Tibial nerve (tissue), 4 donors: ENCODE measurements around the gene PVALEF. TPM values are rescaled to one million over a fixed set of nuclear protein-coding genes. Genes with fewer than 3 reads are reported as not detected.
A peak's percentile ranks its signal among the peaks of the same experiment; 100 is the strongest.

ENCODE experiments used
- DNase-seq, 2 donors: peaks; one replicate each; pipeline ENCODE4 v3.0.0-alpha.2; 2019; ENCODE audit warnings: low spot score in 2 of 2
- H3K27ac ChIP-seq, 4 donors: fragments of 200-600 bp; sonication (generic) in 3 of 4; one replicate each; pipeline ENCODE4 v1.5.1; 2017 to 2019; ENCODE audit warnings: mild to moderate bottlenecking in 1 of 4
- H3K27me3 ChIP-seq, 2 donors: fragments of 200-600 bp; sonication (generic) in 1 of 2; one replicate each; pipeline versions ENCODE4 v1.5.1 to v1.6.0; 2017 to 2019
- H3K36me3 ChIP-seq, 3 donors: fragments of 200-600 bp; sonication (generic); one replicate each; pipeline ENCODE4 v1.5.1; 2018 to 2019
- H3K4me1 ChIP-seq, 4 donors: fragments of 200-600 bp; sonication (generic) in 3 of 4; one replicate each; pipeline ENCODE4 v1.5.1; 2017 to 2019
- H3K4me3 ChIP-seq, 4 donors: fragments of 200-600 bp; sonication (generic) in 3 of 4; one replicate each; pipeline ENCODE4 v1.5.1; 2017 to 2019; ENCODE audit warnings: mild to moderate bottlenecking in 1 of 4, moderate library complexity in 1 of 4
- H3K9me3 ChIP-seq, 4 donors: fragments of 200-600 bp; sonication (generic) in 3 of 4; one replicate each; pipeline ENCODE4 v1.5.1; 2017 to 2019
- EP300 ChIP-seq, 2 donors: sonication (generic); formaldehyde crosslinking; IDR thresholded peaks; one replicate each; pipeline ENCODE4 v1.6.1; 2017; ENCODE audit warnings: antibody characterized with exemption in 2 of 2, mild to moderate bottlenecking in 1 of 2
- POLR2A ChIP-seq, 2 donors: fragments of 450-650 bp; IDR thresholded peaks; one replicate each; pipeline ENCODE4 v1.6.1; 2017; ENCODE audit warnings: antibody characterized with exemption in 2 of 2, mild to moderate bottlenecking in 2 of 2, moderate library complexity in 2 of 2
- WGBS, 2 donors: methylation state at CpG; one replicate each; pipeline ENCODE4 v1.1.5; 2018; 5-methylcytosine and 5-hydroxymethylcytosine counted together
- total RNA-seq, 4 donors: library from RNA; depleted of rRNA; stranded (reverse); fragments of >200 nt; gene quantifications; one replicate each; pipeline ENCODE4 v1.1.0, GENCODE V29; 2016
- TF ChIP-seq, protein P1 (sequence below), 5 experiments: fragments of 200-600 bp in 3 of 5; fragments of 450-650 bp in 2 of 5; sonication (generic) in 3 of 5; IDR thresholded peaks; one replicate each; pipeline ENCODE4 v1.5.1; 2016 to 2019; ENCODE audit warnings: antibody characterized with exemption in 5 of 5, mild to moderate bottlenecking in 3 of 5, moderate library complexity in 2 of 5

Gene PVALEF
- total RNA-seq, 4 donors from 2014 or later: not detected

DNA sequence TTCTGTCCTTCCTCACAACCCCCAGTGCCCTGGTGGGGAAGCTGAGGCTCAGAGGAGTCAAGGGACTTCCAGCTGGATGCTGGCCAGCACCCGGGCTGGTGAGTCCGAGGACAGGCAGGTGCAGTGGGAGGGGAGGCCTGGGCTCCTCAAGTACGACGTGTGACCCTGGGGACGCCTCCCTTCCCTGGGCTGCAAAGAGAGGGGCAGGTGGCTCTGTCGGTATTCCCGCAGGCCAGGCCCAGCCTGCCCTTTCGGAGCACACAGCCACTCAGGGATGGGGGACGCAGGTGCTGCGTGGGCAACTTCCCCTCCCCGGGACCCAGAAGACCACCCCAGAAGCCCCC is 33.1 kb upstream of the PVALEF start:
- WGBS, 2 donors: no CpG with 5 or more reads among the region's 11 CpGs
- no peaks in the 10 kb centered on the region for H3K27me3 ChIP-seq
- TF ChIP-seq POLR2A (IDR thresholded peaks at IDR 0.05): no peak
- TF ChIP-seq, protein P1, sequence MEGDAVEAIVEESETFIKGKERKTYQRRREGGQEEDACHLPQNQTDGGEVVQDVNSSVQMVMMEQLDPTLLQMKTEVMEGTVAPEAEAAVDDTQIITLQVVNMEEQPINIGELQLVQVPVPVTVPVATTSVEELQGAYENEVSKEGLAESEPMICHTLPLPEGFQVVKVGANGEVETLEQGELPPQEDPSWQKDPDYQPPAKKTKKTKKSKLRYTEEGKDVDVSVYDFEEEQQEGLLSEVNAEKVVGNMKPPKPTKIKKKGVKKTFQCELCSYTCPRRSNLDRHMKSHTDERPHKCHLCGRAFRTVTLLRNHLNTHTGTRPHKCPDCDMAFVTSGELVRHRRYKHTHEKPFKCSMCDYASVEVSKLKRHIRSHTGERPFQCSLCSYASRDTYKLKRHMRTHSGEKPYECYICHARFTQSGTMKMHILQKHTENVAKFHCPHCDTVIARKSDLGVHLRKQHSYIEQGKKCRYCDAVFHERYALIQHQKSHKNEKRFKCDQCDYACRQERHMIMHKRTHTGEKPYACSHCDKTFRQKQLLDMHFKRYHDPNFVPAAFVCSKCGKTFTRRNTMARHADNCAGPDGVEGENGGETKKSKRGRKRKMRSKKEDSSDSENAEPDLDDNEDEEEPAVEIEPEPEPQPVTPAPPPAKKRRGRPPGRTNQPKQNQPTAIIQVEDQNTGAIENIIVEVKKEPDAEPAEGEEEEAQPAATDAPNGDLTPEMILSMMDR (IDR thresholded peaks at IDR 0.05): no peak
- TF ChIP-seq EP300 (IDR thresholded peaks at IDR 0.05): no peak

DNA sequence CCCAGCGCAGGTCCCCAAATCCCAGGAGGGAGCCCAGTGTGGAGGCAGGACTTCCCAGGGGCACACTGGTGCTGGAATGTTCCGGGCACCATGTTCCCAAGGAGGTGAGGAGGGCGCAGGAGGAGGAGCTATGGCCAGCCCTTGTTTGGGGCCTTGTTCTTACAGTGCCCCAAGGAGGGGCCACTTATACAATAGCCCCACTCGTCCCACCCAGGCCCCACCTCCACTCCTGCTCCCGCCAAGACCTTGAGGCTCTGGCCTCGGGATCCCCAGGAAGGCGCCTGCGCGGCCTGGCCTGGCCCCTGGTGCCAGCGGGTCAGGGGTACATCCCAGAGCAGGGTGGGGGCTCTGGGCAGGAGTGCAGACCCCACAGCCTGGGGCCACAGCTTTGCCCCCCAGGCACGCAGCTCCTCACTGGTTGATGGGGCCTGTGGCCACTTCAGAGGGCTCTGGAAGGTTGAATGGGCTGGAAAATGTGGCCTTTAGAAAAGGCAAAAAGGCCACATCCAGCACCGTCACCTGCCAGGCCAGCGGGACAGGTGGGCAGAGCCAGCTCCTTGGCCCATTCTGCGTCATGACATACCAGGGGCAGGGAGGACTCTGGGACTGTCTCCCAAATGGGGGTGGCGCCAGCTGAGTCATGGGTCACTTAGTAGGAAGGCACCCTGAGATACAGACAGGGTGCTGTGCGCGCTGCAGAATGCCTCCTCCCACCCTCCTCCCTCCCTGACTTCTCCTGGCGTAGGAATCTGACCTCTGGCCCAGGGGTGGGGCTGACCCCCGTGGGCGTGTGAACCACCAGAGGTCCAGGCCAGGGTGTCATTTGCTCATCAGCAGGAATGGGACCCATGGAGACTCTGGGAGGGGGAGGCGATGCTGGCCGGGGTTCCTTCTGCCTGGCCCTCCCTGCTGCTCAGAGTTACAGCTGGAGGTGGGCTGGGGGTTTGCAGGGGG is 32.3 kb upstream of the PVALEF start:
- no peak for DNase-seq
- TF ChIP-seq EP300 (IDR thresholded peaks at IDR 0.05) (peak; percentile 7 to 78), POLR2A (IDR thresholded peaks at IDR 0.05) (peak in 1 of 2 donors; percentile 64)
- TF ChIP-seq, protein P1 (IDR thresholded peaks at IDR 0.05): no peak
- Histone ChIP-seq H3K4me1 (peaks cover 0 to 54% (median 11%) of the 10 kb centered on the region in 4 donors), H3K9me3 (no peaks in the 10 kb centered on the region), H3K36me3 (peaks cover 0 to 6% (median 0%) of the 10 kb centered on the region in 3 donors), H3K27ac (peak overlapping the region; percentile 77 to 95 (median 87)), H3K27me3 (no peaks in the 10 kb centered on the region), H3K4me3 (peak overlapping the region; percentile 35 to 65 (median 44))
- WGBS, 2 donors: 24 to 49% methylated on average over 4 to 21 of the region's 22 CpGs

More for the DNA sequence above, 33.1 kb upstream of the PVALEF start:
- H3K4me3 ChIP-seq: peak overlapping the region; percentile 35 to 65 (median 44)
- DNase-seq: no peak
- peaks cover 0 to 54% (median 11%) of the 10 kb centered on the region in 4 donors for H3K4me1 ChIP-seq
- H3K27ac ChIP-seq: peak overlapping the region; percentile 77 to 95 (median 87)
- peaks cover 0 to 15% (median 0%) of the 10 kb centered on the region in 3 donors for H3K36me3 ChIP-seq
- no peaks in the 10 kb centered on the region for H3K9me3 ChIP-seq

DNA sequence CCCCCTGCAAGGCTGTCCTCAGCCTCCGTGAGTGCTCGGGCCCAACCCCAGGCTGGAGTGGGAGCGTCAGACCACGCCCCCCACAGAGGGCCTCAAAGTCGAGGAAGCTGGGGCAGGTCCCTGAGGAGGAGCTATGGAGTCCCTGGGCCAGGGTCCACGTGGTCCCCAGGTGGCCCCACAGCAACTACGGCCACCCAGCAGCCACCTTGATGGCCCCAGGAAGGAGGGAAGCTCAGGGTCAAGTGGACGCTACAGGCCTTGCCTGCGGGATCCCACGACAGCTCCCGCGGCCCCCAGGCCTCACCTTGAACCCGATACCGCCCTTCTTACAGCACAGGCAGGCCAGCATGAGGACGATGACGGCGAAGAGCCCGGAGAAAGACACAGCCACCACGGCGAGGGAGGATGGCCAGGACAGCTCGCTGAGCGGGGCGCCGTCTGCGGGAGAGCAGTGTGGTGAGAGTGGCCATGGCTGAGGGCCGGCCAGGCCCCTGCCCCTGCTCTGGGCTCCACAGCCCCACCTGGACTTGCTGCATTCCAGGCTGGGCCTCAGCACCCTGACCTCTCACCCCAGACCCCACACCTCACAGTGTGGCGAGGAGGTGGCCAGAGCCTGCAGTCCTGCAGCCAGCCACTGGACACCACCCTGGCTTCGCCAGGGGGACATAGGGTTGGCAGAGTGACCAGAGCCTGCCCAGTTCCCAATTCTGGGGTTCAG is 31.1 kb upstream of the PVALEF start:
- Histone ChIP-seq H3K9me3 (no peaks in the 10 kb centered on the region), H3K36me3 (no peaks in the 10 kb centered on the region), H3K27ac (peak overlapping the region; percentile 43 to 95 (median 85)), H3K4me1 (peaks cover 0 to 54% (median 11%) of the 10 kb centered on the region in 4 donors), H3K27me3 (no peaks in the 10 kb centered on the region), H3K4me3 (peak overlapping the region in 1 of 4 donors; percentile 65)
- 75 to 84% methylated on average over 21 to 26 of the region's 28 CpGs for WGBS, 2 donors
- no peak for DNase-seq
- TF ChIP-seq, protein P1 (IDR thresholded peaks at IDR 0.05): no peak
- TF ChIP-seq EP300 (IDR thresholded peaks at IDR 0.05) (no peak), POLR2A (IDR thresholded peaks at IDR 0.05) (no peak)

DNA sequence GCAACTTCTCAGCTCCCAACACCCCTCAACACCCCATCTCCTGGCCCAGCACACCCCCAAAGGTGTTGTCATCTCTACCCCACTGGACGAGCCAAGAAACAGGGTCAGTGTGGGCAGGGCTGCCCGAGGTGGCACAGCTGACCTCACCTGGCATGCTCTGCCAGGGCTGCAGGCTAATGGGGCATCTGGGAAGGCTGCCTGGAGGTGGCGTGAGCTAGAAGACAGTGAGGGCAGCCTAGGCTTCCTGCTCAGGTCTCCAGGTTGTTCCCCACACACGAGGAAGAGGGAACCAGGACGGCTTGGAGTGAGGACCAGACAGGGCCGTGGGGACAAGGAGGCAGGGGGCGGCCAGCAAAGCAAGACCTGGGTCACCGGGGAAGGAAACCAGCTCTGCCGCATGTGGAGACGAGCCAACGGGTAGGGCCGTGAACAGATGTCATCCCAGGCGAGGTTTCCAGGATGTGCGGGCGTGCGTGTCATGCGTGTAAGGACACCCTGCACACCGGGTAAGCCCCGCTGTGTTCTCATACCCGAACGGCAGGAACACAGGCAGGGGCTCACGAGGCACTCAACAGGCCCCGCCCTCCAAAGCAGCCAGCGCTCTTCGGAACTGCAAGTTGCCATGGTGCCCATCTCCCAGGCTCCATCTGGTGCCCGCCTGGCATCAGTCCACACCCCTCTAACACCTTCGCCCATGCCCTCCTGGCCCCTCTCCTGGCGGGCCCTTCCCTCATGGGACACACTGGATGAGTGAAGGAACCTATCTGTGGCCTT is 29.6 kb upstream of the PVALEF start:
- 57 to 65% methylated on average over 28 of the region's 28 CpGs for WGBS, 2 donors
- DNase-seq: no peak
- peak overlapping the region; percentile 21 to 95 (median 68) for H3K27ac ChIP-seq
- H3K4me3 ChIP-seq: no peak overlapping the region
- no peaks in the 10 kb centered on the region for H3K27me3 ChIP-seq
- peaks cover 0 to 49% (median 11%) of the 10 kb centered on the region in 4 donors for H3K4me1 ChIP-seq
- no peaks in the 10 kb centered on the region for H3K36me3 ChIP-seq
- H3K9me3 ChIP-seq: no peaks in the 10 kb centered on the region
- TF ChIP-seq EP300 (IDR thresholded peaks at IDR 0.05): no peak
- no peak for TF ChIP-seq POLR2A (IDR thresholded peaks at IDR 0.05)
- TF ChIP-seq, protein P1 (IDR thresholded peaks at IDR 0.05): no peak
